ENCODE results near the gene SLC25A23.
"Not testable (repeated sequence)": the region's sequence is repeated elsewhere in the genome, so short reads cannot be mapped to it uniquely, and the experiment has no call there.

Gene SLC25A23

GRCh38 chr19:6453951-6454565, 5.5 kb downstream of the SLC25A23 start:
- DNase-seq: no peak

GRCh38 chr19:6452899-6453298, 6.7 kb downstream of the SLC25A23 start:
- no peak for DNase-seq

- no peak for DNase-seq
Measured at GRCh38 chr19:6452223-6452614, 7.4 kb downstream of the SLC25A23 start.

- no peak for DNase-seq
Measured at GRCh38 chr19:6451583-6452222, 7.9 kb downstream of the SLC25A23 start.

- no peak for DNase-seq
Measured at GRCh38 chr19:6450166-6450565, 9.4 kb downstream of the SLC25A23 start.

GRCh38 chr19:6448045-6448444, 11.5 kb downstream of the SLC25A23 start:
- DNase-seq: no peak

- no peak for DNase-seq
Measured at GRCh38 chr19:6446452-6446851, 13.1 kb downstream of the SLC25A23 start.

GRCh38 chr19:6443986-6444385, 15.6 kb downstream of the SLC25A23 start:
- DNase-seq: no peak

- no peak for DNase-seq
Measured at GRCh38 chr19:6442087-6442688, 17.4 kb downstream of the SLC25A23 start.

GRCh38 chr19:6440905-6441304, 18.7 kb downstream of the SLC25A23 start:
- no peak for DNase-seq

GRCh38 chr19:6439743-6440142, 19.8 kb downstream of the SLC25A23 start:
- no peak for DNase-seq

- no peak for DNase-seq
Measured at GRCh38 chr19:6433663-6434062, 25.9 kb downstream of the SLC25A23 start, which contains the start of gene SLC25A41. TSS of gene SLC25A41 (minus strand) at chr19:6433763. CDS start at chr19:6433693, 70 bp downstream.

- DNase-seq: no peak
Measured at GRCh38 chr19:6433165-6433564, 26.4 kb downstream of the SLC25A23 start.

- no peak for DNase-seq
Measured at GRCh38 chr19:6431891-6432290, 27.7 kb downstream of the SLC25A23 start.

- no peak for DNase-seq
Measured at GRCh38 chr19:6429419-6430221, 30.0 kb downstream of the SLC25A23 start.

- not testable (repeated sequence) for DNase-seq
Measured at GRCh38 chr19:6428692-6429418, 30.7 kb downstream of the SLC25A23 start.

GRCh38 chr19:6427131-6427530, 32.5 kb downstream of the SLC25A23 start:
- no peak for DNase-seq

GRCh38 chr19:6425732-6426620, 33.6 kb downstream of the SLC25A23 start:
- DNase-seq: no peak

GRCh38 chr19:6424939-6425731, 34.5 kb downstream of the SLC25A23 start:
- DNase-seq: peak; percentile 100

GRCh38 chr19:6424195-6424938, 35.2 kb downstream of the SLC25A23 start, which contains the start of gene KHSRP:
TSS of gene KHSRP (minus strand) at chr19:6424811. CDS start at chr19:6424701, 110 bp downstream.
- peak; percentile 74 for DNase-seq

Data from activated effector memory CD4-positive, alpha-beta T cell treated with anti-CD3 and anti-CD28 coated beads, Interleukin-2, amount 50 U/mL, for 16 hours (primary cell).